GM21526 (cell line): Measurements from ENCODE around the gene MEGF9.
"Not testable (repeated sequence)": the region's sequence is repeated elsewhere in the genome, so short reads cannot be mapped to it uniquely, and the experiment has no call there.

Experiments
- ATAC-seq: cut with Tn5 transposase; IDR thresholded peaks from one replicate; pipeline ENCODE4 v1.9.1; 2021; ENCODE audit warnings: moderate library complexity; ENCODE audit not compliant: unreplicated experiment, low FRiP score

Gene MEGF9

GRCh38 chr9:120676767-120677402, 37.4 kb downstream of the MEGF9 start:
- no peak for ATAC-seq

GRCh38 chr9:120668399-120668798, 45.9 kb downstream of the MEGF9 start:
- ATAC-seq: no peak

GRCh38 chr9:120663950-120664349, 50.3 kb downstream of the MEGF9 start:
- ATAC-seq: no peak

DNA sequence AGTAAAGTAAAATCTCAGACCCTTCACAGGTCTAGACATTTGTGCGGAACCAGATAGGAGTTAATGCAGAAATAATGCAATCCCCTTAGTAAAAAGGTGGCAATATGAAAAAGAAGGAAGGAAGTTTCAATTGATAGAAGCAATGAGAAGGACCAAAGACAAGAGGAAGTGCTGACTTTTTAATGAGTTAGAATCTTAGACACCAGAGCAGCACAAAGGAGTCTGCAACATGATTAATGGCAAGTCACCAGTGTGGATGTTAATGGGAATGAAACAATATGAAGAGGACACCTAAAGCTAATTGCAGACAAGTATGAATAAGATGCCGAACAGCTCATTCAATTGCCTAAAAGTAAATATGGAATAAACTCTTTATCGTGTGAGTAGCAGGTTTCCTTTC, 50.9 kb downstream of the MEGF9 start:
- ATAC-seq: no peak

GRCh38 chr9:120662513-120662912, 51.8 kb downstream of the MEGF9 start:
- ATAC-seq: no peak

DNA sequence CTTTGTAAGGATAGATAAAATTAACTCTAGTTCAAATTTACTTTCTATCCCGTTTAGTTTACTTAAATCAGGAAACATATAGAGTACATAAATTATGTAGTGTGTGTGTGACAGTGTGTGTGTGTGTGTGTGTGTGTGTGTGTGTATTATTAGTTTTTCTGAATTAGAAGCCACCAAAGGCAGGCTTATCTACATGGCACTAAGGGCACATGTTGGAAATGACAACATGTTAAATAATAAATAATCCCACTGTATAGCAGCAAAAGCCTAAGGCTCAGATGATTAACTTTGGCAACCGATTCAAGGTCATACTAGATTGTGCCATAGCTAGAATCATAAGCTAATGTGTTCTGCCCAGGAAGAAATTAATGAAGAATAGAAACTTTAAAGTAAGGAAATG, 54.6 kb downstream of the MEGF9 start:
- no peak for ATAC-seq

GRCh38 chr9:120659209-120659608, 55.1 kb downstream of the MEGF9 start:
- ATAC-seq: no peak

DNA sequence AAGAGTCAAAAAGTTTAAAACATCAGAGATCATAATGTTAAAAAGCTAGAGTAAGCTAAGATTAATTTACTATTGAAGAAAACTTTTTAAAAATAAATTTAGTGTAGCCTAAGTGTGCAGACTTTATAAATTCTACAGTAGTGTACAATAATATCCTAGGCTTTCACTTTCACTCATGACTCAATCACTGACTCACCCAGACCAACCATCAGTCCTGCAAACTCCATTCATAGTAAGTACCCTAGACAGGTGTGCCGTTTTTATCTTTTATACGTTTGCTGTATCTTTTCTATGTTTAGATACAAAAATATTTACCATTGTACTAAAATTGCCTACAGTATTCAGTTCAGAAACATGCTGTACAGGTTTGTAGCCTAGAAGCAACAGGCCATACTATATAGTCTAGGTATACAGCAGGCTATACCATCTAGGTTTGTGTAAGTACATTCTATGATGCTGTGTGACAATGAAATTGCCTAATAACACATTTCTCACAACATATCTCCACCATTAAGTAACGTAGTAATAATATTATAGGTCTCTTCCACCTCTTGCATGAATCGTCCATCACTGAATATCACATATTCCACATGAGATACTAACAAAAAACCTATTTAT, 59.2 kb downstream of the MEGF9 start:
- ATAC-seq: no peak

GRCh38 chr9:120654272-120654671, 60.0 kb downstream of the MEGF9 start:
- no peak for ATAC-seq

DNA sequence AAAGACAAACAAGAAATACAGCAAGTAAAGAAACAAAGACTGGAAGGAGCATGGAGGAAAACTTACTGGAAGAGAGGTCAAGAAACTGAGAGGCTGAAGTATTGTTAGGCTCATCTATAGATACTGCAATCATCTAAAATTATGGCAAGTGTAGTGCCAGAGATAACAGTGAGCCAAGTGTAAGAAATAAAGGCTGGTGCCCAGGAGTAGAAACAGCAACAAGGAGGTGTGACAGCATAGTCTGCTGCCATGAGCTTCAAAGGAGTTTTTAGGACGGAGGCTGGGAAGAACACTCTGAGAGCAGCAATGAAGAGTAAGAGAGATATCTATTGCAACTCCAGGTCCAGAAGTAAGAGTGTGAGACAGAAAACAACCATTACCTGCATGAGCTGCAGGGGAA, 60.5 kb downstream of the MEGF9 start:
- ATAC-seq: no peak

- no peak for ATAC-seq
Measured at GRCh38 chr9:120652934-120653333, 61.3 kb downstream of the MEGF9 start.

DNA sequence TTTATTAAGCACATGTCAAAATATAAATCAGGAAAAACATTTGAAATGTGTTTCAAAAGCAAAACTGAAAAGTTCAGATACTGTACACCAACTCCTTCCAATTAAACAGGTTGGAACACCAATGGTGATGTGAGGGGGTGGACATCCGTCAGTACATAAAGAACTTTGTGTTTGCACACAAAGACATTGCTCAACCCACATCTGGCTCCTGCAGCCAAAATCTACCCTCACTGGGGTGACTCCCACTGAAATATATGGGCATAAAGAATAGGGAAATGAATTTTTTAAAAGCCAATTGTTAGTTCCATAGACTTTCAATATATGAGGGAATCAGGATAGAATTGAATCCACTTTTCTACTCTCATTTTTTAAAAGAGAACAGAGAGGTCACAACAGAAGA, 63.9 kb downstream of the MEGF9 start:
- ATAC-seq: no peak

- ATAC-seq: no peak
Measured at GRCh38 chr9:120648581-120649197, 65.6 kb downstream of the MEGF9 start.

- no peak for ATAC-seq
Measured at GRCh38 chr9:120646948-120647347, 67.3 kb downstream of the MEGF9 start.

- ATAC-seq: no peak
Measured at GRCh38 chr9:120645760-120646159, 68.5 kb downstream of the MEGF9 start.

DNA sequence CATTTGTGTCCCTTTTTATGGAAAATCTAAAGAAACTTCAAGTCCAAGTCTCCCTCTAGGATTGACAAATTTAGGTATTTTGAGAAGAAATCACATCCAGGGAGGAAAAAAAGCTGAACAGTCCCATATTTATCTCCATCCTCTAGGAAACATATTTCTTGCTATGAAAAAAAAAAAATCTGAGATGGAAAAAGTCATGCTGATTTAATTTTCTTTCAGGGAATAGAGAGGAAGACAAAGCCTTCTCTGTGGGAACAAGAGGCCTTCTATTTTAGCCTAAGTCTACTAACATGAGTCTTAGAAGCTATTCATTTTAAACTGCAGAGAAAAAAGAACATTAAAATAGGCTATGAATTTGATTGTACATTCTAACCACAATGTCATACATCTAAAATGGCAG, 71.2 kb downstream of the MEGF9 start:
- no peak for ATAC-seq

DNA sequence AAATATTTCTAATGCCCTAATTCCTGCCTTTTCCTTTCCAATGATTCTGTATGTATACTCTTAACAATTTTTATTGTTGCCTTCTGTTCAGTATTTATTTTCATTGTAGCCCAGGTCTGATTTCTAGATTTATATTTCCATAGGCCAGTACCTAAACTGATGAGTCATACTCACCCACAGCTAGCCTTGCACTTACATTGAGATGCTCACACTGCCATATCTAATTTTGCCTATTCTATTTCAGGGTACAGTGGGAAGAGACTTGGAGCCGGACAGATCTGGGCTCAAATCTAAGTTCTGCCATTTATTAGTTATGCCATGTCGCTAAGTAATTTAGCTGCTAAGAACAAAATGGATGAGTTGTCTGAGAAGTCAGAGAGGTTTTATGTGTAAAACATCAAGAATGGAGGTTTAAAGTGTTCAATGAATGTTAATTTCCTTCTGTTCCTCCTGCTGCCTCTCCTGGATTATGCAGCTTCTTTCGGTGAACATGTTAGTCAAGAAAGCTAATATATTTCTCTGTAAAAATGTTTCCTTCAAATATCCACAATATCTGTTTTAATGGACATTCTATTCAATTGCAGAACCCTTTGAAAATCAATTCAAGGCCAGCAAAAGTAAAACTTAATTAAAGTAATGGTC, 72.0 kb downstream of the MEGF9 start:
- no peak for ATAC-seq

DNA sequence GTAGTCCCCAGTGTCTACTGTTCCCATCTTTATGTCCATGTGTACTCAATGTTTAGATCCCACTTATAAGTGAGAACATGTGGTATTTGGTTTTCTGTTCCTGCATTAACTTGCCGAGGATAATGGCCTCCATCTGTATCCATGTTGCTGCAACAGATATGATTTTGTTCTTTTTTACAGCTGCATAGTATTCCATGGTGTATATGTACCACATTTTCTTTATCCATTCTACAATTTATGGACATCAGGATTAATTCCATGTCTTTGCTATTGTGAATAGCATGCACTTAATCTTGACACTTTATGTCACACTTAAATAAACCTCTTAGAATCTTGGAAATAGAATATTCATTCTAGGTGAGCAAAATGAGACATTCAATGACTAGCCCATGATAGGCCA, 73.4 kb downstream of the MEGF9 start:
- ATAC-seq: not testable (repeated sequence)

- ATAC-seq: no peak
Measured at GRCh38 chr9:120640380-120640779, 73.9 kb downstream of the MEGF9 start.

- ATAC-seq: no peak
Measured at GRCh38 chr9:120637919-120638318, 76.4 kb downstream of the MEGF9 start.

GRCh38 chr9:120636194-120636957, 77.9 kb downstream of the MEGF9 start:
- ATAC-seq: no peak
